SU-DHL-6 (cell line): ENCODE results near the gene NAPA.

ENCODE experiments used
- CTCF ChIP-seq: fragments of 200-600 bp; sonication (generic); IDR thresholded peaks from one replicate; pipeline ENCODE4 v1.5.1; 2017; ENCODE audit warnings: antibody characterized with exemption, mild to moderate bottlenecking, low read length, moderate library complexity; ENCODE audit not compliant: insufficient read depth, poor library complexity, severe bottlenecking
- EZH2phosphoT487 ChIP-seq: fragments of 200-600 bp; sonication (generic), shearing (Covaris generic); conservative IDR thresholded peaks from 2 replicates; pipeline ENCODE4 v1.6.1; 2018; ENCODE audit warnings: mild to moderate bottlenecking, antibody characterized with exemption, low read length, moderate library complexity, mixed read lengths

GRCh38 chr19:47542030-47542475 lies 27.2 kb upstream of the NAPA start:
- TF ChIP-seq CTCF (no peak), EZH2phosphoT487 (no peak)
